ENCODE results near the gene SLC35G1. TPM values are rescaled to one million over a fixed set of nuclear protein-coding genes. Genes with fewer than 3 reads are reported as not detected.

The SLC35G1 gene
- total RNA-seq, 4 donors from 2014 or later, result 3.5 to 5.7 (median 4.6) TPM

DNA sequence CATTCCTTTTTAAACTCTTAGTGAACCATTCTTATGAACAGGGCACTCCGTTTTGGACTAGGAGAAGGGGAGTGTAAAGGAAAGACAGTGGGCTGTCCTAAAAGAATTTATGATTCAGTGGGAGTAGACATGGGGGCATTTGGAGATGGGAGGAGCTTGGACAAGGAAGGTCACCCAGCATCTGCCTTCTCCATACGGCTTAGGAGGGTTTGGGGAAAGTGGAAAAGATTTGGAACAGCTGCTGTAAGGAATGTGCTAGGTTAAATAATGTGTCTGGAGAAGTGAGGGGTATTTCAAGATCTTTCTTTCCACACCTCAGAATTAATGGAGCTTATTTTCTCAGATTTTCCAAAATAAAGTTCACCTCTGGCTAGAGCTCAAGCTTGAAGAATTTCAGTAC, 24.0 kb downstream of the SLC35G1 start:
- peak; percentile 51 for ATAC-seq (ENCODE audit: low FRiP score)
- TF ChIP-seq, protein P1, sequence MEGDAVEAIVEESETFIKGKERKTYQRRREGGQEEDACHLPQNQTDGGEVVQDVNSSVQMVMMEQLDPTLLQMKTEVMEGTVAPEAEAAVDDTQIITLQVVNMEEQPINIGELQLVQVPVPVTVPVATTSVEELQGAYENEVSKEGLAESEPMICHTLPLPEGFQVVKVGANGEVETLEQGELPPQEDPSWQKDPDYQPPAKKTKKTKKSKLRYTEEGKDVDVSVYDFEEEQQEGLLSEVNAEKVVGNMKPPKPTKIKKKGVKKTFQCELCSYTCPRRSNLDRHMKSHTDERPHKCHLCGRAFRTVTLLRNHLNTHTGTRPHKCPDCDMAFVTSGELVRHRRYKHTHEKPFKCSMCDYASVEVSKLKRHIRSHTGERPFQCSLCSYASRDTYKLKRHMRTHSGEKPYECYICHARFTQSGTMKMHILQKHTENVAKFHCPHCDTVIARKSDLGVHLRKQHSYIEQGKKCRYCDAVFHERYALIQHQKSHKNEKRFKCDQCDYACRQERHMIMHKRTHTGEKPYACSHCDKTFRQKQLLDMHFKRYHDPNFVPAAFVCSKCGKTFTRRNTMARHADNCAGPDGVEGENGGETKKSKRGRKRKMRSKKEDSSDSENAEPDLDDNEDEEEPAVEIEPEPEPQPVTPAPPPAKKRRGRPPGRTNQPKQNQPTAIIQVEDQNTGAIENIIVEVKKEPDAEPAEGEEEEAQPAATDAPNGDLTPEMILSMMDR (IDR thresholded peaks at IDR 0.05), result no peak

DNA sequence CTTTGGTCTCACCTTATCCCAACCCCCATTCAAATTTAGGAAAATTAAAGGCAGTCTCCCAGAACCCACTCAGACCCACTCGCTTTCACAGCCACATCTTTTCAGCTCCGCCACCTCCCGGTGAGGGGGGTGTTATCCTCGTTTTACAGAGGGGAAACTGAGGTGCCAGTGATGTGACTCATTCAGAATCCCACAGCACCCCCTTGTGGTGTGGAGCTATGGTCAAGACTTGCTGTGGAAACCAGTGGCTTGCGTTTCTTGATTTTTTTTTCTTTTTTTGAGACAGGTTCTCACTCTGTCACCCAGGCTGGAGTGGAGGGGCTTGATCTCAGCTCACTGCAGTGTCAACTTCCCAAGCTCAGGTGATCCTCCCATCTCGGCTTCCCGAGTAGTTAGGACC, 27.6 kb downstream of the SLC35G1 start:
- TF ChIP-seq, protein P1 (IDR thresholded peaks at IDR 0.05), result no peak
- ATAC-seq (ENCODE audit: low FRiP score), result no peak
- no peak for DNase-seq (ENCODE audit: low spot score)

More for the DNA sequence above, 24.0 kb downstream of the SLC35G1 start:
- DNase-seq (ENCODE audit: low spot score), result no peak

- TF ChIP-seq, protein P1 (IDR thresholded peaks at IDR 0.05), result no peak
- ATAC-seq (ENCODE audit: low FRiP score), result no peak
Measured at GRCh38 chr10:93926613-93927012, 32.8 kb downstream of the SLC35G1 start.

GRCh38 chr10:93938140-93938539, 44.4 kb downstream of the SLC35G1 start:
- TF ChIP-seq, protein P1 (IDR thresholded peaks at IDR 0.05), result no peak
- no peak for ATAC-seq (ENCODE audit: low FRiP score)

More at GRCh38 chr10:93926613-93927012, 32.8 kb downstream of the SLC35G1 start:
- no peak for DNase-seq (ENCODE audit: low spot score)

DNA sequence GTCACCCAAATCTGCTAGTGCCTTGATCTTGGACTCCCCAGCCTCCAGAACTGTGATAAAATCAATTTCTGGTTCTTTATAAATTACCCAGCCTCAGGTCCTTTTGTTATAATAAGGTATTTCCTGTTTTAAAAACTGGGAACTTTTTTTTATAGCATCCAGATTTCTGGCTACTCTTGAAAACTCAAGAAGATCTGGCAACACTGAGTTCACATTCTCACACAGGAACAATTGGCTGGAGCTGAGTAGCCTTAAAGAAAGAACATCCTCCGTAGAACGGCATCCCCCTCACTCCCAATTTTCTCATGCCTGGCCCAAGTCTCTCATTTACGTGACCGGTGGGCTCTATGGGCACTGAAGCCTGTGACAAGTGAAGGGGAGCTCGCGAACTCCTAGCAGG, 47.1 kb downstream of the SLC35G1 start:
- ATAC-seq (ENCODE audit: low FRiP score) (no peak), DNase-seq (ENCODE audit: low spot score) (no peak)
- TF ChIP-seq, protein P1 (IDR thresholded peaks at IDR 0.05), result no peak

More at GRCh38 chr10:93938140-93938539, 44.4 kb downstream of the SLC35G1 start:
- DNase-seq (ENCODE audit: low spot score), result no peak

DNA sequence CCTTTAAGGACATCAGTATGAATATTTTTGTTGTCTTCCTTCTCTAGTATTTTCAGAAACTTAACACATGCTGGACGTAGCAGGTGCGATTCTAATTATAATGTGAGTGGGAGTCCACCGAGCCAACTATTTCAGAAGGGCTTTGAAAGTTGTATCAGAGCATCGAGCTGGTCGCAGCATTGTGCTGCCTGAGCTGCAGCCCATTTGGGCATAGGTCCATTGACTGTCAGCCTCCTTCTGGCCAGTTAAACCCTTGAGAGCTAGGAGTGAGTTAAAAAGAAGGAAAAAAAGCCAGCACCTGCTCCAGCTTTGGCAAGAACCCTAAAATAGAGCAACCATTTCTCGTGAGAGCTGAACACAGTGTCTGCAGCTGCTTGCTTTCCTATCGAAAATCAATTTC, 47.8 kb downstream of the SLC35G1 start:
- ATAC-seq (ENCODE audit: low FRiP score) (no peak), DNase-seq (ENCODE audit: low spot score) (no peak)
- TF ChIP-seq, protein P1 (IDR thresholded peaks at IDR 0.05), result no peak

- ATAC-seq (ENCODE audit: low FRiP score), result no peak
- DNase-seq (ENCODE audit: low spot score), result no peak
- TF ChIP-seq, protein P1 (IDR thresholded peaks at IDR 0.05), result no peak
Measured at GRCh38 chr10:93945819-93946218, 52.0 kb downstream of the SLC35G1 start.

Data from omental fat pad (tissue), 4 donors.